ENCODE data around the gene CORO7. TPM values are rescaled to one million over a fixed set of nuclear protein-coding genes. Genes with fewer than 3 reads are reported as not detected.

The CORO7 gene
- total and polyA plus RNA-seq, 4 donors = 15.3 to 60.1 (median 40.7) TPM

DNA sequence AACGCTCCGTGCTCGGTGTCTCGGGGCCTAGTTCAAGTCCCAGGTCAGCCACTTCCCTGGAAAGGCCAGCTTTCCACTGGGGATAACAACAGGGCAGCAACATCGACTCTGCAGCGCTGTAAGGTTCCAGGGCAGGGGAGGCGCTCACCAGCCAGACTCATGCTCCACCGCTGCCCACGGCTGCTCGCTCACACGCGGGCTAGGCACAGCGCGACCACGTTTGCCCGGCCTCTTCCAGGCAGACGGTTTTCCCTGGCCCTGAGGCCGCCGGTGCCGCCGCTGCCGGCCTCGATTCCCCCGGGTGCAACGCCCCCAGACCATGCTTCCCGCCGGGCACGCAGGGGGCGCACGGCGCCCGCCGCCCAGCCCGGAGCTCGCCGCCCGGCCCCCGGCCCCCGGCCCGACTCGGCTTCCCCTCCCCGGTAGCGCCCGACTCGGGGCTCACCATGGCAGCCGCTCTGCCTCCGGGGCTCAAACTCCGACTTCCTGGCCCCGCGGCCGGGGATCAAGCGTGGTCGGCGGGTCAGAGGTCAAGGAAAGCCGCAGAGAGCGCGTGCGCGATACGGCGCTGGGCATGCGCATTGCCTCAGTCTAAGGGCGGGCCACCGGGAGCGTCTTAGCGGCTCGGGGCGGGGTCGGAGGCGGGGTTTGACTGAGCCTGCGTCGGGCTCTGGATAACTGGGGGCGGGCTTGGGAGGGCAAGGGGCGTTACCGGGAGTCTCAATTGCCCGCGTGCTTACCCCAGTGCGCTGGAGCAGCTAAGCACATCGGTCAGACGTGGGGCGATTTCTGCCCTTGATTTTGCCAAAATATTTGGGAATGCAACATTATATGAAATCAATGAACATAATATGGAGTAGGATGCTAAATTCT is 65.4 kb downstream of the CORO7 start, which contains the start of gene PAM16:
Gene PAM16, minus strand, starts transcription at position 535 of the 873 bp plus-strand sequence. Its CDS starts 87 bp downstream, at position 448.
- DNase-seq (peak; percentile 98 to 100), ATAC-seq (ENCODE audit: low FRiP score) (peak; percentile 96)
- 1% methylated on average over 74 to 81 of the region's 81 CpGs for WGBS, 2 donors
- Histone ChIP-seq H3K36me3 (ENCODE audit: control insufficient read depth in 1 of 2, insufficient read depth in 2 of 2, low read length in 1 of 2) (no peaks in the 10 kb centered on the region), H3K27ac (ENCODE audit: low read depth in 1 of 2, low read length in 2 of 2) (peak within 1 kb of the TSS in 1 of 2 donors; percentile 34), H3K27me3 (ENCODE audit: control insufficient read depth in 1 of 2, insufficient read depth in 2 of 2, low read length in 1 of 2) (no peaks in the 10 kb centered on the region), H3K4me1 (ENCODE audit: control insufficient read depth in 1 of 2, insufficient read depth in 2 of 2, low read length in 2 of 2) (no peaks in the 10 kb centered on the region), H3K9me3 (ENCODE audit: control insufficient read depth, low read length) (no peaks in the 10 kb centered on the region), H3K4me3 (ENCODE audit: low read length in 2 of 2) (peak within 1 kb of the TSS; percentile 69 to 78)
- intact Hi-C loops (cut with DNase I) = no loop called here

DNA sequence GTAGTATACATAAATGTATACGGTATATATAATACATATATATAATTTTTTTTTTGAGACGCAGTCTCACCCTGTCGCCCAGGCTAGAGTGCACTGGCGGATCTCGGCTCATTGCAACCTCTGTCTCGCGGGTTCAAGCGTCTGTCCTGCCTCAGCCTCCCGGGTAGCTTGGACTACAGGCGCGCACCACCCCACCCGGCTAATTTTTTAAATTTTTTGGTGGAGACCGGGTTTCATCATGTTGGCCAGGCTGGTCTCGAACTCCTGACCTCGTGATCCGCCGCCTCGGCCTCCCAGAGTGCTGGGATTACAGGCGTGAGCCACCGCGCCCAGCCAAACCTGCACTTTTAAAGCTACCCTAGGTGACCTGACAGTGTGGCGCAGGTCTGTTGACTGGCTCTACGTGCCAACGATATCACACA is 66.0 kb downstream of the CORO7 start:
- no peaks in the 10 kb centered on the region for H3K36me3 ChIP-seq (ENCODE audit: control insufficient read depth in 1 of 2, insufficient read depth in 2 of 2, low read length in 1 of 2)
- H3K4me1 ChIP-seq (ENCODE audit: control insufficient read depth in 1 of 2, insufficient read depth in 2 of 2, low read length in 2 of 2) = no peaks in the 10 kb centered on the region
- DNase-seq (no peak), ATAC-seq (ENCODE audit: low FRiP score) (no peak)
- peak overlapping the region in 1 of 2 donors; percentile 34 for H3K27ac ChIP-seq (ENCODE audit: low read depth in 1 of 2, low read length in 2 of 2)
- H3K9me3 ChIP-seq (ENCODE audit: control insufficient read depth, low read length) = no peaks in the 10 kb centered on the region
- peak overlapping the region; percentile 69 to 78 for H3K4me3 ChIP-seq (ENCODE audit: low read length in 2 of 2)
- no peaks in the 10 kb centered on the region for H3K27me3 ChIP-seq (ENCODE audit: control insufficient read depth in 1 of 2, insufficient read depth in 2 of 2, low read length in 1 of 2)
- intact Hi-C loops (cut with DNase I) = no loop called here
- 37 to 39% methylated on average over 24 of the region's 24 CpGs for WGBS, 2 donors

DNA sequence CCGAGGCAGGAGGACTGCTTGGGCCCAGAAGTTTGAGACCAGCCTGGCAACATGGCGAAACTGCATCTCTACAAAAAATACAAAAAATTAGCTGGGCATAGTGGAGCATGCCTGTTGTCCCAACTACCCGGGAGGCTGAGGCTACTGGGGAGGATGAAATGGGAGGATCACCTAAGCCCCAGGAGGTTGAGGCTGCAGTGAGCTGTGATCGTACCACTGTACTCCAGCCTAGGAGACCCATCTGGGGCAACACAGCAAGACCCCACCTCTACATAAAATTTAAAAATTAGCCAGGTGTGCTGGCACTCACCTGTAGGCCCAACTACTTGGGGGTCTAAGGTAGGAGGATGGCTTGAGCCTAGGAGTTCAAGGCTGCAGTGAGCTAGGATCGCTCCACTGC is 67.1 kb downstream of the CORO7 start:
- H3K4me1 ChIP-seq (ENCODE audit: control insufficient read depth in 1 of 2, insufficient read depth in 2 of 2, low read length in 2 of 2) = no peaks in the 10 kb centered on the region
- no peaks in the 10 kb centered on the region for H3K27me3 ChIP-seq (ENCODE audit: control insufficient read depth in 1 of 2, insufficient read depth in 2 of 2, low read length in 1 of 2)
- no peak for ATAC-seq (ENCODE audit: low FRiP score)
- no peak overlapping the region for H3K27ac ChIP-seq (ENCODE audit: low read depth in 1 of 2, low read length in 2 of 2)
- no peak overlapping the region for H3K4me3 ChIP-seq (ENCODE audit: low read length in 2 of 2)
- no peak for DNase-seq
- no peaks in the 10 kb centered on the region for H3K9me3 ChIP-seq (ENCODE audit: control insufficient read depth, low read length)
- intact Hi-C loops (cut with DNase I) = no loop called here
- WGBS, 2 donors = 94 to 96% methylated on average over 5 of the region's 5 CpGs
- H3K36me3 ChIP-seq (ENCODE audit: control insufficient read depth in 1 of 2, insufficient read depth in 2 of 2, low read length in 1 of 2) = no peaks in the 10 kb centered on the region

DNA sequence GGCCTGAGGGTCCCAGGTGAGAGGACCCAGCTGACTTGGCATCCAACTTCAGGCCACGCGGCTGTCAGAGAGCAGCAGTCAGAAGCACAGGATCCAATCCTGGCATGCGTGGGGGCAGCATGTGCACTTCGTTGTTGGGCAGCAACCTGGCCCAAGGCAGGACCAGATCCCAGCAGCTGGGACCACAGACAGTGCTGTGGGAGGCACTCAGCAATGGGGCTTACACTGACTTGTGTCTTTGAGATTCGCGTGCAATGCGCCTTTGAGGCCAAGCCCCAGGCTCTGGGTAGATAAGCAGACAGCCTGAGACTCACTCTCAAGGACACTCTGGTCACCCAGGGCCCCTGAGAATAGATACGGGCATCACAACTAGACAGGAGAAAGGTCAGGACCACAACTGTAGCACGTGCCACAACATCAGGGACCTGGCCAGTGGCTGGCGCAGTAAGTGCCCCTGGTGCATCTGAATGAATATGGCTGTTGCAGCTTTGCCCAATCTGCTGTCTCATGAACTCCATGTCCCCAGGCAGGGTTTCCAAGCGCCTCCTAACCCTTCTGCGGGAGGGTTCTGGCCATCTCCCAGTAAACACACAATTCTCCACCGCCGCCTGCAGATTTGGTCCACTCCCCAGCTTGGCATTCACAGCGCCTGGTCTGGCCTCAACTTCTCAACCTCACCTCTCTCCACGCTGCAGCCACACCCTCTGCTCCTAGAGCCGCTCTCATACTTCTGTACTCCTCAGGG is 68.5 kb downstream of the CORO7 start:
- Histone ChIP-seq H3K27me3 (ENCODE audit: control insufficient read depth in 1 of 2, insufficient read depth in 2 of 2, low read length in 1 of 2) (no peaks in the 10 kb centered on the region), H3K9me3 (ENCODE audit: control insufficient read depth, low read length) (no peaks in the 10 kb centered on the region), H3K4me3 (ENCODE audit: low read length in 2 of 2) (no peak overlapping the region), H3K4me1 (ENCODE audit: control insufficient read depth in 1 of 2, insufficient read depth in 2 of 2, low read length in 2 of 2) (no peaks in the 10 kb centered on the region), H3K36me3 (ENCODE audit: control insufficient read depth in 1 of 2, insufficient read depth in 2 of 2, low read length in 1 of 2) (no peaks in the 10 kb centered on the region), H3K27ac (ENCODE audit: low read depth in 1 of 2, low read length in 2 of 2) (no peak overlapping the region)
- DNase-seq (no peak), ATAC-seq (ENCODE audit: low FRiP score) (no peak)
- 48 to 51% methylated on average over 16 to 17 of the region's 17 CpGs for WGBS, 2 donors
- intact Hi-C loops (cut with DNase I) = no loop called here

- intact Hi-C loops (cut with DNase I) = no loop called here
- Histone ChIP-seq H3K27me3 (ENCODE audit: control insufficient read depth in 1 of 2, insufficient read depth in 2 of 2, low read length in 1 of 2) (no peaks in the 10 kb centered on the region), H3K9me3 (ENCODE audit: control insufficient read depth, low read length) (no peaks in the 10 kb centered on the region), H3K36me3 (ENCODE audit: control insufficient read depth in 1 of 2, insufficient read depth in 2 of 2, low read length in 1 of 2) (no peaks in the 10 kb centered on the region), H3K4me1 (ENCODE audit: control insufficient read depth in 1 of 2, insufficient read depth in 2 of 2, low read length in 2 of 2) (no peaks in the 10 kb centered on the region), H3K4me3 (ENCODE audit: low read length in 2 of 2) (no peak overlapping the region), H3K27ac (ENCODE audit: low read depth in 1 of 2, low read length in 2 of 2) (no peak overlapping the region)
- DNase-seq = no peak
- 85 to 87% methylated on average over 8 of the region's 8 CpGs for WGBS, 2 donors
- ATAC-seq (ENCODE audit: low FRiP score) = no peak
Observed at GRCh38 chr16:4347010-4347409, 69.4 kb downstream of the CORO7 start.

GRCh38 chr16:4345836-4346781 is 70.3 kb downstream of the CORO7 start:
- Histone ChIP-seq H3K9me3 (ENCODE audit: control insufficient read depth, low read length) (no peaks in the 10 kb centered on the region), H3K27me3 (ENCODE audit: control insufficient read depth in 1 of 2, insufficient read depth in 2 of 2, low read length in 1 of 2) (no peaks in the 10 kb centered on the region), H3K27ac (ENCODE audit: low read depth in 1 of 2, low read length in 2 of 2) (no peak overlapping the region), H3K4me3 (ENCODE audit: low read length in 2 of 2) (no peak overlapping the region), H3K4me1 (ENCODE audit: control insufficient read depth in 1 of 2, insufficient read depth in 2 of 2, low read length in 2 of 2) (no peaks in the 10 kb centered on the region), H3K36me3 (ENCODE audit: control insufficient read depth in 1 of 2, insufficient read depth in 2 of 2, low read length in 1 of 2) (no peaks in the 10 kb centered on the region)
- ATAC-seq (ENCODE audit: low FRiP score) (no peak), DNase-seq (no peak)
- 75 to 78% methylated on average over 14 of the region's 14 CpGs for WGBS, 2 donors
- intact Hi-C loops (cut with DNase I) = no loop called here

- Histone ChIP-seq H3K27ac (ENCODE audit: low read depth in 1 of 2, low read length in 2 of 2) (no peak overlapping the region), H3K4me1 (ENCODE audit: control insufficient read depth in 1 of 2, insufficient read depth in 2 of 2, low read length in 2 of 2) (no peaks in the 10 kb centered on the region)
- peak in 1 of 2 donors; percentile 45 for DNase-seq
Observed at GRCh38 chr16:4344983-4345835, 71.2 kb downstream of the CORO7 start.

More at GRCh38 chr16:4344983-4345835, 71.2 kb downstream of the CORO7 start:
- WGBS, 2 donors = 77 to 82% methylated on average over 26 of the region's 26 CpGs
- Histone ChIP-seq H3K36me3 (ENCODE audit: control insufficient read depth in 1 of 2, insufficient read depth in 2 of 2, low read length in 1 of 2) (no peaks in the 10 kb centered on the region), H3K4me3 (ENCODE audit: low read length in 2 of 2) (no peak overlapping the region), H3K9me3 (ENCODE audit: control insufficient read depth, low read length) (no peaks in the 10 kb centered on the region), H3K27me3 (ENCODE audit: control insufficient read depth in 1 of 2, insufficient read depth in 2 of 2, low read length in 1 of 2) (no peaks in the 10 kb centered on the region)
- ATAC-seq (ENCODE audit: low FRiP score) = no peak
- intact Hi-C loops (cut with DNase I) = no loop called here
